Astrocyte (in vitro differentiated cells and primary cell): Measurements from ENCODE around the gene INPP5B. TPM values are rescaled to one million over a fixed set of nuclear protein-coding genes. Genes with fewer than 3 reads are reported as not detected.

Experiments used
- DNase-seq: peaks from one replicate; pipeline ENCODE4 v3.0.0-alpha.2; 2010; ENCODE audit warnings: low read depth
- FAIRE-seq: peaks from 2 replicates; lab custom pipeline; 2011; peaks lifted over from hg19 to GRCh38; lab: Jason Lieb, UNC
- H2AFZ ChIP-seq: 2 replicates; pipeline ENCODE4 v1.6.0; 2012; ENCODE audit warnings: low read depth, low read length, inconsistent platforms
- H3K27ac ChIP-seq: 2 replicates; pipeline ENCODE4 v1.5.1; 2011; ENCODE audit warnings: low read depth, low read length, inconsistent platforms
- H3K27me3 ChIP-seq: 2 replicates; pipeline ENCODE4 v1.6.0; 2011; ENCODE audit warnings: low read length, inconsistent platforms; ENCODE audit not compliant: insufficient read depth
- H3K36me3 ChIP-seq: 2 replicates; pipeline ENCODE4 v1.5.1; 2011; ENCODE audit warnings: low read length, inconsistent platforms; ENCODE audit not compliant: insufficient read depth
- H3K4me1 ChIP-seq: 2 replicates; pipeline ENCODE4 v1.5.1; 2011; ENCODE audit warnings: low read length, inconsistent platforms; ENCODE audit not compliant: insufficient read depth
- H3K4me2 ChIP-seq: 2 replicates; pipeline ENCODE4 v1.6.0; 2012; ENCODE audit warnings: low read length, inconsistent platforms
- H3K4me3 ChIP-seq: 2 replicates; pipeline ENCODE4 v1.5.1; 2011; ENCODE audit warnings: low read depth, mild to moderate bottlenecking, low read length, inconsistent platforms; ENCODE audit not compliant: insufficient read depth
- H3K79me2 ChIP-seq: 2 replicates; pipeline ENCODE4 v1.6.0; 2012; ENCODE audit warnings: mild to moderate bottlenecking, low read length, inconsistent platforms; ENCODE audit not compliant: insufficient read depth
- H3K9ac ChIP-seq: 2 replicates; pipeline ENCODE4 v1.6.0; 2012; ENCODE audit warnings: mild to moderate bottlenecking, low read length, inconsistent platforms
- H3K9me3 ChIP-seq: 2 replicates; pipeline ENCODE4 v1.5.1; 2012; ENCODE audit warnings: low read depth, mild to moderate bottlenecking, low read length, inconsistent platforms; ENCODE audit not compliant: insufficient read depth
- H4K20me1 ChIP-seq: 2 replicates; pipeline ENCODE4 v1.6.0; 2012; ENCODE audit warnings: low read length, inconsistent platforms; ENCODE audit not compliant: insufficient read depth
- H3K27ac Mint-ChIP-seq: one replicate; pipeline ENCODE4 v1.8.0; 2021; ENCODE audit warnings: mild to moderate bottlenecking, mixed read lengths; ENCODE audit not compliant: unreplicated experiment
- H3K27me3 Mint-ChIP-seq: one replicate; pipeline ENCODE4 v1.8.0; 2021; ENCODE audit warnings: low read depth, mixed read lengths; ENCODE audit not compliant: unreplicated experiment
- H3K36me3 Mint-ChIP-seq: one replicate; pipeline ENCODE4 v1.8.0; 2021; ENCODE audit warnings: low read depth, mixed read lengths; ENCODE audit not compliant: unreplicated experiment
- H3K4me1 Mint-ChIP-seq: one replicate; pipeline ENCODE4 v1.8.0; 2021; ENCODE audit warnings: low read depth, mixed read lengths; ENCODE audit not compliant: unreplicated experiment
- H3K4me3 Mint-ChIP-seq: one replicate; pipeline ENCODE4 v1.8.0; 2021; ENCODE audit warnings: mild to moderate bottlenecking, moderate library complexity, mixed read lengths; ENCODE audit not compliant: unreplicated experiment
- H3K9me3 Mint-ChIP-seq: one replicate; pipeline ENCODE4 v1.8.0; 2021; ENCODE audit warnings: mild to moderate bottlenecking, mixed read lengths; ENCODE audit not compliant: unreplicated experiment
- CTCF ChIP-seq: IDR thresholded peaks from 2 replicates; pipeline ENCODE4 v1.5.1; 2011; ENCODE audit warnings: low read depth, mild to moderate bottlenecking, inconsistent platforms, low read length, moderate library complexity; ENCODE audit not compliant: insufficient read depth
- EZH2 ChIP-seq: IDR thresholded peaks from 2 replicates; pipeline ENCODE4 v1.6.1; 2012; ENCODE audit warnings: mild to moderate bottlenecking, low read length, inconsistent platforms; ENCODE audit not compliant: insufficient read depth
- total RNA-seq: library from RNA; stranded (reverse); gene quantifications from 2 replicates; pipeline ENCODE4 v1.2.1, GENCODE V29; 2021

Gene INPP5B
- total RNA-seq, 1 donor from 2014 or later = 19.4 TPM

DNA sequence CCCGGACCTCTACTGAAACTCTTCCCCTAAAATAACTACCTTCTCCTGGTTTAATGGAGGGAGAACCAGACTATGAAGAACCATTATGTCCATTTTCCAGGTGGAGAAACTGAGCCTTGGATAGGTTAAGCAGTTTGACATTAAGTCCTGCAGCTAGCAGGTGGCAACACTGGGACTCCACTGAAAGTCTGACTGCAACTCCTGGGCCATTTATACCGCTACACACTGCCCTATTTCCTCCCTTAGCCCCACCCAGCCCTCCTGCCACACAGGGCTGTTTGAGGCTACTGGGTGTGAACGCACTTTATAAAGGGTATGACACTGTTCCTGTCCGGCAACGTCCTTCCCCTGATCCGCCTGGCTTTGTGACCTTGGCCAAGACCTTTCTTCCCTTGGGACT, 511 bp upstream of the INPP5B start:
- Mint-ChIP-seq H3K9me3 (no peaks in the 10 kb centered on the region), H3K4me1 (peaks cover 12% of the 10 kb centered on the region), H3K4me3 (peak overlapping the region; percentile 94), H3K27me3 (no peaks in the 10 kb centered on the region), H3K27ac (peak overlapping the region; percentile 98), H3K36me3 (peaks cover 5% of the 10 kb centered on the region)
- Histone ChIP-seq H3K9me3 (no peaks in the 10 kb centered on the region), H3K4me1 (peaks cover 22% of the 10 kb centered on the region), H3K27me3 (no peaks in the 10 kb centered on the region), H3K27ac (no peak overlapping the region), H3K4me3 (no peak overlapping the region), H4K20me1 (no peaks in the 10 kb centered on the region), H2AFZ (peak overlapping the region; percentile 77), H3K36me3 (no peaks in the 10 kb centered on the region), H3K4me2 (peak overlapping the region; percentile 93), H3K79me2 (no peaks in the 10 kb centered on the region), H3K9ac (peak overlapping the region; percentile 83)
- DNase-seq (no peak), FAIRE-seq (no peak)
- TF ChIP-seq EZH2 = no peak
- TF ChIP-seq CTCF = no peak

- no peak for FAIRE-seq
- Mint-ChIP-seq H3K27ac (peak overlapping the region; percentile 98), H3K36me3 (peaks cover 5% of the 10 kb centered on the region), H3K9me3 (no peaks in the 10 kb centered on the region), H3K27me3 (no peaks in the 10 kb centered on the region), H3K4me3 (peak overlapping the region; percentile 94), H3K4me1 (peaks cover 11% of the 10 kb centered on the region)
- Histone ChIP-seq H3K27ac (peak overlapping the region; percentile 87), H3K36me3 (no peaks in the 10 kb centered on the region), H3K4me2 (peak overlapping the region; percentile 93), H3K9ac (peak overlapping the region; percentile 83), H4K20me1 (no peaks in the 10 kb centered on the region), H3K4me3 (peak overlapping the region; percentile 69), H3K27me3 (no peaks in the 10 kb centered on the region), H3K9me3 (no peaks in the 10 kb centered on the region), H3K79me2 (no peaks in the 10 kb centered on the region), H2AFZ (peak overlapping the region; percentile 77), H3K4me1 (peaks cover 22% of the 10 kb centered on the region)
- DNase-seq = peak; percentile 82
- no peak for TF ChIP-seq CTCF
- TF ChIP-seq EZH2 = no peak
These were observed 830 bp downstream of the INPP5B start for GRCh38 chr1:37945743-37946702.
